Measurements from ENCODE around the gene REELD1. TPM values are rescaled to one million over a fixed set of nuclear protein-coding genes. Genes with fewer than 3 reads are reported as not detected.

REELD1 gene
- total RNA-seq, 4 donors from 2014 or later: 0.97 TPM; not detected in 3

DNA sequence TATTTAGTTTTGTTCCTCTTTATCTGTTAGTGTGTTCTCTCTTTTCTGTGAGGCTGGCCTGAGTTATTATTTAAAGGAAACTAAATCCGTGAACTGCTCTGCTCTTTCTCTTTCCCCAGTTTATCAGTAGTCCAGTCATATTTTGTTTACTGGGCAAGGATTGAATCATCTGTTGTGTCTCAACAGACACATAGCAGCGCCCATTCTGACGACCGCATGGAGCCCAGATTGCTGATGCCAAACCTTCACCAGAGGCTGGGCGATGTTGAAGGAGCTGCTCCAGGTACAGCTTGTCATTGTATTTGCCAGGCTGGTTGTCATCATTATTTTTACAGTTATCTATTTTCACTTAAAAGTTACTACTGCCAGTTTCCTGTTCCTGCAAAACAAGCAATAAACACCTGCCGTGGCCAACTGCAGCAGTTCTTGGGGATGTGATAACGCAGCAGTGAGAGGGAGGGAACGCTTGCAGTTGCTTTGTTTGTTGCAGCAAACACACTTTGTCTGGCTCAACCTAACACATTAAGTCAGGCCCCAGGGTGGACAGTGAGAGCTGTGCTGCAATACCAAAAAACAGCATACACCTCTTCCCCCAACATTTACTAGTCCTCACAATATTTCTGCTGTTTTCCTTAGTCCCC, 10.1 kb downstream of the REELD1 start:
- in situ Hi-C loops (cut with MboI; ENCODE audit: low sequenced_read_pairs in 4 of 4): no loop called here
- no peaks in the 10 kb centered on the region for H3K4me1 ChIP-seq
- H3K9me3 ChIP-seq: no peaks in the 10 kb centered on the region
- H3K36me3 ChIP-seq: no peaks in the 10 kb centered on the region
- no peak overlapping the region for H3K4me3 ChIP-seq
- no peaks in the 10 kb centered on the region for H3K27me3 ChIP-seq
- intact Hi-C loops (cut with DNase I; ENCODE audit: low total_unique reads): no loop called here
- no peak overlapping the region for H3K27ac ChIP-seq
- ATAC-seq: no peak
- TF ChIP-seq, protein P1, sequence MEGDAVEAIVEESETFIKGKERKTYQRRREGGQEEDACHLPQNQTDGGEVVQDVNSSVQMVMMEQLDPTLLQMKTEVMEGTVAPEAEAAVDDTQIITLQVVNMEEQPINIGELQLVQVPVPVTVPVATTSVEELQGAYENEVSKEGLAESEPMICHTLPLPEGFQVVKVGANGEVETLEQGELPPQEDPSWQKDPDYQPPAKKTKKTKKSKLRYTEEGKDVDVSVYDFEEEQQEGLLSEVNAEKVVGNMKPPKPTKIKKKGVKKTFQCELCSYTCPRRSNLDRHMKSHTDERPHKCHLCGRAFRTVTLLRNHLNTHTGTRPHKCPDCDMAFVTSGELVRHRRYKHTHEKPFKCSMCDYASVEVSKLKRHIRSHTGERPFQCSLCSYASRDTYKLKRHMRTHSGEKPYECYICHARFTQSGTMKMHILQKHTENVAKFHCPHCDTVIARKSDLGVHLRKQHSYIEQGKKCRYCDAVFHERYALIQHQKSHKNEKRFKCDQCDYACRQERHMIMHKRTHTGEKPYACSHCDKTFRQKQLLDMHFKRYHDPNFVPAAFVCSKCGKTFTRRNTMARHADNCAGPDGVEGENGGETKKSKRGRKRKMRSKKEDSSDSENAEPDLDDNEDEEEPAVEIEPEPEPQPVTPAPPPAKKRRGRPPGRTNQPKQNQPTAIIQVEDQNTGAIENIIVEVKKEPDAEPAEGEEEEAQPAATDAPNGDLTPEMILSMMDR (IDR thresholded peaks at IDR 0.05 in 4 of 5, conservative IDR thresholded peaks at IDR 0.05 in 1 of 5): no peak
- TF ChIP-seq POLR2A (IDR thresholded peaks at IDR 0.05): no peak
- no peak for DNase-seq

DNA sequence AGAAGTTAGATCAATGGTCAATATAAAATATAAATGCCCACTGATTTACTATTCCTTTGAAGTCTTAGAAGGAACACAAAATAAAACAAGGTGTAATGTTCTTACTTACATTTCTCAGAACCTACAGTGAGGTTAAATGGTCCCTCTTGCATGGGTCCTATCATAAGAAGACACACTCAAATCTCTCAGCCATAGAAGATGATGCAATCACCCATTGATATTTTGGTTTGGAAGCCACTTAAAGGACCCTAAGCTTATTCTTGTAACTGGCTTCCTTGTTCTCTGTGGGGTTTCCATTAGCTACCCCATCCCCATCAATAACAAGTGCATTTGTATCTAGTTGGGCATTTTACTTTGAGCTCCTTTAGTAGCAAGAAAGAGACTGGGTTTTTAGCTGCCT, 15.1 kb downstream of the REELD1 start:
- no peak overlapping the region for H3K27ac ChIP-seq
- H3K9me3 ChIP-seq: no peaks in the 10 kb centered on the region
- DNase-seq (no peak), ATAC-seq (no peak)
- no peak overlapping the region for H3K4me3 ChIP-seq
- no peaks in the 10 kb centered on the region for H3K4me1 ChIP-seq
- TF ChIP-seq, protein P1 (IDR thresholded peaks at IDR 0.05 in 4 of 5, conservative IDR thresholded peaks at IDR 0.05 in 1 of 5): no peak
- no peak for TF ChIP-seq POLR2A (IDR thresholded peaks at IDR 0.05)
- intact Hi-C loops (cut with DNase I; ENCODE audit: low total_unique reads): no loop called here
- no peaks in the 10 kb centered on the region for H3K27me3 ChIP-seq
- H3K36me3 ChIP-seq: no peaks in the 10 kb centered on the region
- in situ Hi-C loops (cut with MboI; ENCODE audit: low sequenced_read_pairs in 4 of 4): no loop called here

- no peak overlapping the region for H3K27ac ChIP-seq
- H3K4me1 ChIP-seq: peaks cover 0 to 6% of the 10 kb centered on the region in 2 donors
- no peaks in the 10 kb centered on the region for H3K27me3 ChIP-seq
- in situ Hi-C loops (cut with MboI; ENCODE audit: low sequenced_read_pairs in 4 of 4): no loop called here
- DNase-seq (no peak), ATAC-seq (no peak)
- no peaks in the 10 kb centered on the region for H3K9me3 ChIP-seq
- H3K4me3 ChIP-seq: no peak overlapping the region
- H3K36me3 ChIP-seq: no peaks in the 10 kb centered on the region
- intact Hi-C loops (cut with DNase I; ENCODE audit: low total_unique reads): no loop called here
- TF ChIP-seq POLR2A (IDR thresholded peaks at IDR 0.05): no peak
- TF ChIP-seq, protein P1 (IDR thresholded peaks at IDR 0.05 in 4 of 5, conservative IDR thresholded peaks at IDR 0.05 in 1 of 5): no peak
These were observed 17.9 kb downstream of the REELD1 start for GRCh38 chr4:146232131-146232722.

- no peaks in the 10 kb centered on the region for H3K36me3 ChIP-seq
- ATAC-seq (peak; percentile 49 to 63), DNase-seq (peak in 1 of 2 donors; percentile 28)
- TF ChIP-seq POLR2A (IDR thresholded peaks at IDR 0.05): no peak
- TF ChIP-seq, protein P1 (IDR thresholded peaks at IDR 0.05 in 4 of 5, conservative IDR thresholded peaks at IDR 0.05 in 1 of 5): no peak
- peak overlapping the region in 1 of 4 donors; percentile 54 for H3K27ac ChIP-seq
- in situ Hi-C loops (cut with MboI; ENCODE audit: low sequenced_read_pairs in 4 of 4): no loop called here
- no peaks in the 10 kb centered on the region for H3K9me3 ChIP-seq
- H3K4me3 ChIP-seq: no peak overlapping the region
- no peaks in the 10 kb centered on the region for H3K27me3 ChIP-seq
- intact Hi-C loops (cut with DNase I; ENCODE audit: low total_unique reads): loop anchor here (5.0 kb wide), 1 partner anchor 682 kb away; no protein-coding TSS in a partner anchor
- peaks cover 0 to 9% of the 10 kb centered on the region in 2 donors for H3K4me1 ChIP-seq
These were observed 21.4 kb downstream of the REELD1 start for GRCh38 chr4:146235654-146236177.

Data from gastrocnemius medialis (tissue), 4 donors.